GM23338 (cell line): ENCODE results near the gene LGALS16. TPM values are rescaled to one million over a fixed set of nuclear protein-coding genes. Genes with fewer than 3 reads are reported as not detected.

ENCODE experiments used
- ATAC-seq: fragments of 200-7000 bp; cut with Tn5 transposase; 3 replicates; pipeline ENCODE4 v1.9.1; 2020
- DNase-seq: peaks from one replicate; pipeline ENCODE4 v3.0.0-alpha.2; 2015; ENCODE audit warnings: low spot score
- H2AFZ ChIP-seq: fragments of 200-600 bp; sonication (generic); 2 replicates; pipeline ENCODE4 v1.8.0; 2016; ENCODE audit warnings: antibody characterized with exemption, mild to moderate bottlenecking, moderate library complexity
- H3F3A ChIP-seq: fragments of 200-600 bp; sonication (generic); replicated peaks from 2 replicates; pipeline ENCODE4 v1.8.0; 2017; ENCODE audit warnings: antibody characterized with exemption, mixed run types, low read depth
- H3K27ac ChIP-seq: fragments of 200-600 bp; sonication (generic); 2 replicates; pipeline ENCODE4 v1.6.1; 2016; ENCODE audit warnings: low read depth
- H3K27me3 ChIP-seq: fragments of 200-600 bp; sonication (generic); 2 replicates; pipeline ENCODE4 v1.8.0; 2016; ENCODE audit warnings: mild to moderate bottlenecking, mixed run types, moderate library complexity; ENCODE audit not compliant: insufficient read depth
- H3K36me3 ChIP-seq: fragments of 200-600 bp; sonication (generic); 2 replicates; pipeline ENCODE4 v1.8.0; 2016; ENCODE audit warnings: mild to moderate bottlenecking; ENCODE audit not compliant: insufficient read depth
- H3K4me1 ChIP-seq: fragments of 200-600 bp; sonication (generic); 2 replicates; pipeline ENCODE4 v1.8.0; 2016; ENCODE audit warnings: mild to moderate bottlenecking, moderate library complexity; ENCODE audit not compliant: insufficient read depth
- H3K4me2 ChIP-seq: fragments of 200-600 bp; sonication (generic); 2 replicates; pipeline ENCODE4 v1.7.1; 2017; ENCODE audit warnings: mixed run types
- H3K4me3 ChIP-seq: fragments of 200-600 bp; sonication (generic); 2 replicates; pipeline ENCODE4 v1.6.1; 2016; ENCODE audit warnings: mixed run types
- H3K79me2 ChIP-seq: fragments of 200-600 bp; sonication (generic); replicated peaks from 2 replicates; pipeline ENCODE4 v1.8.0; 2017; ENCODE audit warnings: mild to moderate bottlenecking; ENCODE audit not compliant: insufficient read depth
- H3K9me2 ChIP-seq: fragments of 200-600 bp; sonication (generic); 2 replicates; pipeline ENCODE4 v1.8.0; 2017; ENCODE audit not compliant: insufficient read depth
- H4K20me1 ChIP-seq: fragments of 200-600 bp; sonication (generic); replicated peaks from 2 replicates; pipeline ENCODE4 v1.8.0; 2017; ENCODE audit warnings: mild to moderate bottlenecking; ENCODE audit not compliant: insufficient read depth
- H3K27ac Mint-ChIP-seq: 2 replicates; pipeline ENCODE4 v1.8.0; 2020; ENCODE audit warnings: inconsistent platforms, mild to moderate bottlenecking, moderate library complexity, mixed read lengths
- H3K27me3 Mint-ChIP-seq: 3 replicates; pipeline ENCODE4 v1.8.0; 2022; ENCODE audit warnings: low read depth, mild to moderate bottlenecking, moderate library complexity, mixed read lengths, inconsistent platforms; ENCODE audit not compliant: insufficient read depth, poor library complexity
- H3K36me3 Mint-ChIP-seq: 3 replicates; pipeline ENCODE4 v1.8.0; 2021; ENCODE audit warnings: low read depth, mild to moderate bottlenecking, inconsistent platforms, moderate library complexity, mixed read lengths
- H3K4me1 Mint-ChIP-seq: 3 replicates; pipeline ENCODE4 v1.8.0; 2020; ENCODE audit warnings: mild to moderate bottlenecking, inconsistent platforms, mixed read lengths
- H3K4me3 Mint-ChIP-seq: 3 replicates; pipeline ENCODE4 v1.8.0; 2021; ENCODE audit warnings: moderate library complexity, mild to moderate bottlenecking, inconsistent platforms, mixed read lengths
- H3K9me3 Mint-ChIP-seq: 3 replicates; pipeline ENCODE4 v1.8.0; 2020; ENCODE audit warnings: moderate library complexity, mild to moderate bottlenecking, inconsistent platforms, mixed read lengths
- CREB1 ChIP-seq: fragments of 250-450 bp; sonication (Bioruptor Pico); IDR thresholded peaks from 2 replicates; pipeline ENCODE4 v1.5.0; 2020; ENCODE audit warnings: low read depth, mild to moderate bottlenecking, moderate library complexity
- EZH2phosphoT487 ChIP-seq: fragments of 200-600 bp; sonication (generic); IDR thresholded peaks from one replicate; pipeline ENCODE4 v1.8.1; 2018; ENCODE audit warnings: antibody characterized with exemption; ENCODE audit not compliant: unreplicated experiment
- NANOG ChIP-seq: IDR thresholded peaks from 2 replicates; pipeline ENCODE4 v1.6.1; 2016; ENCODE audit warnings: antibody characterized with exemption, borderline replicate concordance
- POLR2AphosphoS5 ChIP-seq: IDR thresholded peaks from 2 replicates; pipeline ENCODE4 v1.6.1; 2016; ENCODE audit warnings: antibody characterized with exemption, low read depth
- STAT1 ChIP-seq: IDR thresholded peaks from one replicate; pipeline ENCODE4 v1.6.1; 2016; ENCODE audit warnings: antibody characterized with exemption; ENCODE audit not compliant: unreplicated experiment
- ZNF114 ChIP-seq: fragments of 250-450 bp; sonication (Bioruptor Pico); IDR thresholded peaks from 2 replicates; pipeline ENCODE4 v1.5.0; 2020; ENCODE audit warnings: mild to moderate bottlenecking, moderate library complexity
- polyA plus RNA-seq: library from polyadenylated mRNA; unstranded; fragments of >200 nt; fragmentation: Nextera tagmentation; extraction: Ambion mirVana; gene quantifications from 2 replicates; pipeline ENCODE4 v1.2.1, GENCODE V29; 2016
- total RNA-seq: library from RNA; depleted of rRNA; stranded (reverse); fragments of >200 nt; shearing (Covaris generic); gene quantifications from 2 replicates; pipeline ENCODE4 v1.2.3, GENCODE V29; 2014
- TF ChIP-seq, protein P1 (sequence below): fragments of 250-450 bp; sonication (Bioruptor Pico); IDR thresholded peaks from 2 replicates; pipeline ENCODE4 v1.5.0; 2020; ENCODE audit warnings: mild to moderate bottlenecking, moderate library complexity

LGALS16 gene
- total and polyA plus RNA-seq, 2 experiments from 2014 or later, result not detected

DNA sequence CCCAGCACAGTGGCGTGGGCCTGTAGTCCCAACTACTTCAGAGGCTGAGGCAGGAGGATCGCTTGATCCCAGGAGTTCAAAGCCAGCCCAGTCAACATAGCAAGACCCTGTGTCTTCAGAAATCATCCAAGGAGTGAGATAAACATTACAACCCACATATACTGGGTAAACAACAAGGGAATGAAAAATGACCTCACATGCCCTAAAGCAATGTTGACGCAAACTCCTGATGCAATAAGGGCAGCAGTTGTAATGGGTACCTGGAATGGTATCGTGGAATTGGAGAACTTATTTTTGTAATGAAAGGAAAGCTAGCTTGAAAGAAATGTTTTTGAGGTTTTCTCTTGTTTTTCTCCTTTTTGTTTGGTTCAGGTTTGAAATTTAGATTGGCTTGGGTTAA, 24.5 kb upstream of the LGALS16 start (continued):
- TF ChIP-seq, protein P1, sequence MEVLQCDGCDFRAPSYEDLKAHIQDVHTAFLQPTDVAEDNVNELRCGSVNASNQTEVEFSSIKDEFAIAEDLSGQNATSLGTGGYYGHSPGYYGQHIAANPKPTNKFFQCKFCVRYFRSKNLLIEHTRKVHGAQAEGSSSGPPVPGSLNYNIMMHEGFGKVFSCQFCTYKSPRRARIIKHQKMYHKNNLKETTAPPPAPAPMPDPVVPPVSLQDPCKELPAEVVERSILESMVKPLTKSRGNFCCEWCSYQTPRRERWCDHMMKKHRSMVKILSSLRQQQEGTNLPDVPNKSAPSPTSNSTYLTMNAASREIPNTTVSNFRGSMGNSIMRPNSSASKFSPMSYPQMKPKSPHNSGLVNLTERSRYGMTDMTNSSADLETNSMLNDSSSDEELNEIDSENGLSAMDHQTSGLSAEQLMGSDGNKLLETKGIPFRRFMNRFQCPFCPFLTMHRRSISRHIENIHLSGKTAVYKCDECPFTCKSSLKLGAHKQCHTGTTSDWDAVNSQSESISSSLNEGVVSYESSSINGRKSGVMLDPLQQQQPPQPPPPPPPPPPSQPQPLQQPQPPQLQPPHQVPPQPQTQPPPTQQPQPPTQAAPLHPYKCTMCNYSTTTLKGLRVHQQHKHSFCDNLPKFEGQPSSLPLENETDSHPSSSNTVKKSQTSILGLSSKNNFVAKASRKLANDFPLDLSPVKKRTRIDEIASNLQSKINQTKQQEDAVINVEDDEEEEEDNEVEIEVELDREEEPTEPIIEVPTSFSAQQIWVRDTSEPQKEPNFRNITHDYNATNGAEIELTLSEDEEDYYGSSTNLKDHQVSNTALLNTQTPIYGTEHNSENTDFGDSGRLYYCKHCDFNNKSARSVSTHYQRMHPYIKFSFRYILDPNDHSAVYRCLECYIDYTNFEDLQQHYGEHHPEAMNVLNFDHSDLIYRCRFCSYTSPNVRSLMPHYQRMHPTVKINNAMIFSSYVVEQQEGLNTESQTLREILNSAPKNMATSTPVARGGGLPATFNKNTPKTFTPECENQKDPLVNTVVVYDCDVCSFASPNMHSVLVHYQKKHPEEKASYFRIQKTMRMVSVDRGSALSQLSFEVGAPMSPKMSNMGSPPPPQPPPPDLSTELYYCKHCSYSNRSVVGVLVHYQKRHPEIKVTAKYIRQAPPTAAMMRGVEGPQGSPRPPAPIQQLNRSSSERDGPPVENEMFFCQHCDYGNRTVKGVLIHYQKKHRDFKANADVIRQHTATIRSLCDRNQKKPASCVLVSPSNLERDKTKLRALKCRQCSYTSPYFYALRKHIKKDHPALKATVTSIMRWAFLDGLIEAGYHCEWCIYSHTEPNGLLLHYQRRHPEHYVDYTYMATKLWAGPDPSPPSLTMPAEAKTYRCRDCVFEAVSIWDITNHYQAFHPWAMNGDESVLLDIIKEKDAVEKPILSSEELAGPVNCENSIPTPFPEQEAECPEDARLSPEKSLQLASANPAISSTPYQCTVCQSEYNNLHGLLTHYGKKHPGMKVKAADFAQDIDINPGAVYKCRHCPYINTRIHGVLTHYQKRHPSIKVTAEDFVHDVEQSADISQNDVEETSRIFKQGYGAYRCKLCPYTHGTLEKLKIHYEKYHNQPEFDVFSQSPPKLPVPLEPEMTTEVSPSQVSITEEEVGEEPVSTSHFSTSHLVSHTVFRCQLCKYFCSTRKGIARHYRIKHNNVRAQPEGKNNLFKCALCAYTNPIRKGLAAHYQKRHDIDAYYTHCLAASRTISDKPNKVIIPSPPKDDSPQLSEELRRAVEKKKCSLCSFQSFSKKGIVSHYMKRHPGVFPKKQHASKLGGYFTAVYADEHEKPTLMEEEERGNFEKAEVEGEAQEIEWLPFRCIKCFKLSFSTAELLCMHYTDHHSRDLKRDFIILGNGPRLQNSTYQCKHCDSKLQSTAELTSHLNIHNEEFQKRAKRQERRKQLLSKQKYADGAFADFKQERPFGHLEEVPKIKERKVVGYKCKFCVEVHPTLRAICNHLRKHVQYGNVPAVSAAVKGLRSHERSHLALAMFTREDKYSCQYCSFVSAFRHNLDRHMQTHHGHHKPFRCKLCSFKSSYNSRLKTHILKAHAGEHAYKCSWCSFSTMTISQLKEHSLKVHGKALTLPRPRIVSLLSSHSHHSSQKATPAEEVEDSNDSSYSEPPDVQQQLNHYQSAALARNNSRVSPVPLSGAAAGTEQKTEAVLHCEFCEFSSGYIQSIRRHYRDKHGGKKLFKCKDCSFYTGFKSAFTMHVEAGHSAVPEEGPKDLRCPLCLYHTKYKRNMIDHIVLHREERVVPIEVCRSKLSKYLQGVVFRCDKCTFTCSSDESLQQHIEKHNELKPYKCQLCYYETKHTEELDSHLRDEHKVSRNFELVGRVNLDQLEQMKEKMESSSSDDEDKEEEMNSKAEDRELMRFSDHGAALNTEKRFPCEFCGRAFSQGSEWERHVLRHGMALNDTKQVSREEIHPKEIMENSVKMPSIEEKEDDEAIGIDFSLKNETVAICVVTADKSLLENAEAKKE (CRISPR knock-in tag), result no peak
- no peak for TF ChIP-seq CREB1 (CRISPR knock-in tag)

DNA sequence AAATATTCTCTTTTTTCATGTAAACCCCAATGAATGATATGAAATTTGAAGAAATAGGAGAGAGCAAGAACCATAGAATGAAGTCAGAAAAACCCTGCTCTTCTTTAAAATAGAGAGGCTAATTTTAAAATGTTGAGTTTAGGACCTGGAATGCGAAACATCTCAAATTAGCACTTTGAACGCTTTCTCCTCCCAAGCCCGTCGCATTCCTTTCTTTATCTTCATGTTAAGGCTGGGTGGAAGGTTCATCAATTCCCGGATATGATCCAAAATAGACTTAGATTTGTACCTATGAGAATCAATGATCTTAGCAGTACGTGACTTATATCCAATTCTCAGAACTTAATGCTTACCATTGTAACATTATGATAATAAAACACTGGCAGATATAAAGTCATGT, 24.1 kb upstream of the LGALS16 start:
- no peak overlapping the region for H2AFZ ChIP-seq
- TF ChIP-seq STAT1 (no peak), CREB1 (CRISPR knock-in tag) (no peak), EZH2phosphoT487 (no peak), POLR2AphosphoS5 (no peak), ZNF114 (CRISPR knock-in tag) (no peak), NANOG (no peak)
- no peaks in the 10 kb centered on the region for H4K20me1 ChIP-seq
- Mint-ChIP-seq H3K4me3 (no peak overlapping the region), H3K27ac (no peak overlapping the region), H3K27me3 (peaks cover 5% of the 10 kb centered on the region), H3K4me1 (peaks cover 4% of the 10 kb centered on the region; the same call in 2 of the 3 replicates), H3K9me3 (0 out of 3 replicates have a peak, but pooled peaks cover 3% of the 10 kb centered on the region), H3K36me3 (no peaks in the 10 kb centered on the region)
- no peaks in the 10 kb centered on the region for H3K79me2 ChIP-seq
- no peak overlapping the region for H3K4me3 ChIP-seq
- peak overlapping the region; percentile 11; the same call in 1 of the 2 replicates for H3K27ac ChIP-seq
- no peaks in the 10 kb centered on the region for H3K27me3 ChIP-seq
- H3K36me3 ChIP-seq, result no peaks in the 10 kb centered on the region
- H3F3A ChIP-seq, result no peaks in the 10 kb centered on the region
- ATAC-seq, result no peak
- DNase-seq, result peak; percentile 69
- no peaks in the 10 kb centered on the region; the same call in 1 of the 2 replicates for H3K9me2 ChIP-seq
- H3K4me2 ChIP-seq, result no peak overlapping the region
- H3K4me1 ChIP-seq, result no peaks in the 10 kb centered on the region
